ENCODE measurements around the gene RGS16. TPM values are rescaled to one million over a fixed set of nuclear protein-coding genes. Genes with fewer than 3 reads are reported as not detected.

Gene RGS16
- total and polyA plus RNA-seq, 2 of the 13 experiments (the other 11 are each of a cell fraction or from before 2014, with no cell fraction given): not detected

DNA sequence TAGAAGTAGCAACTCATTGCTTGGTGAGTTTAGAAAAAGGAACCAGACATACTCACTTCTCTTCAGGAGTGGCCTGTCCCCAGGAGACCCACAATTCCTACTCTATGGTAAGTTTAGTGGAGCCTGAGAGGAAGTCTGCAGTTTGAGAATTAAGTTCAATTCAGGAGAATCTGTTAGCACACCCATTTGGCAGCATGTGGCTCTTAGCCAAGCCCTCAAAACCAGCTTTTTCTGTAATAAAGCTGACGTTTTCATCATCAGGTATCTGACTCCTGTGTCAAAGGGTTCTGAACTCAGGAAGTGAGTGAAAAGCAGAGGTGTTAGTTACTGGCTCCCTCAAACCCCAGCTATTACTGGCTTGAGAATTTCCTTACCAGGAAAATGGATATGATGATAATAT is 20.4 kb upstream of the RGS16 start (continued):
- TF ChIP-seq, protein P1, sequence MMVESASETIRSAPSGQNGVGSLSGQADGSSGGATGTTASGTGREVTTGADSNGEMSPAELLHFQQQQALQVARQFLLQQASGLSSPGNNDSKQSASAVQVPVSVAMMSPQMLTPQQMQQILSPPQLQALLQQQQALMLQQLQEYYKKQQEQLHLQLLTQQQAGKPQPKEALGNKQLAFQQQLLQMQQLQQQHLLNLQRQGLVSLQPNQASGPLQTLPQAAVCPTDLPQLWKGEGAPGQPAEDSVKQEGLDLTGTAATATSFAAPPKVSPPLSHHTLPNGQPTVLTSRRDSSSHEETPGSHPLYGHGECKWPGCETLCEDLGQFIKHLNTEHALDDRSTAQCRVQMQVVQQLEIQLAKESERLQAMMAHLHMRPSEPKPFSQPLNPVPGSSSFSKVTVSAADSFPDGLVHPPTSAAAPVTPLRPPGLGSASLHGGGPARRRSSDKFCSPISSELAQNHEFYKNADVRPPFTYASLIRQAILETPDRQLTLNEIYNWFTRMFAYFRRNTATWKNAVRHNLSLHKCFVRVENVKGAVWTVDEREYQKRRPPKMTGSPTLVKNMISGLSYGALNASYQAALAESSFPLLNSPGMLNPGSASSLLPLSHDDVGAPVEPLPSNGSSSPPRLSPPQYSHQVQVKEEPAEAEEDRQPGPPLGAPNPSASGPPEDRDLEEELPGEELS (CRISPR knock-in tag; IDR thresholded peaks at IDR 0.05): no peak
- TF ChIP-seq, protein P2, sequence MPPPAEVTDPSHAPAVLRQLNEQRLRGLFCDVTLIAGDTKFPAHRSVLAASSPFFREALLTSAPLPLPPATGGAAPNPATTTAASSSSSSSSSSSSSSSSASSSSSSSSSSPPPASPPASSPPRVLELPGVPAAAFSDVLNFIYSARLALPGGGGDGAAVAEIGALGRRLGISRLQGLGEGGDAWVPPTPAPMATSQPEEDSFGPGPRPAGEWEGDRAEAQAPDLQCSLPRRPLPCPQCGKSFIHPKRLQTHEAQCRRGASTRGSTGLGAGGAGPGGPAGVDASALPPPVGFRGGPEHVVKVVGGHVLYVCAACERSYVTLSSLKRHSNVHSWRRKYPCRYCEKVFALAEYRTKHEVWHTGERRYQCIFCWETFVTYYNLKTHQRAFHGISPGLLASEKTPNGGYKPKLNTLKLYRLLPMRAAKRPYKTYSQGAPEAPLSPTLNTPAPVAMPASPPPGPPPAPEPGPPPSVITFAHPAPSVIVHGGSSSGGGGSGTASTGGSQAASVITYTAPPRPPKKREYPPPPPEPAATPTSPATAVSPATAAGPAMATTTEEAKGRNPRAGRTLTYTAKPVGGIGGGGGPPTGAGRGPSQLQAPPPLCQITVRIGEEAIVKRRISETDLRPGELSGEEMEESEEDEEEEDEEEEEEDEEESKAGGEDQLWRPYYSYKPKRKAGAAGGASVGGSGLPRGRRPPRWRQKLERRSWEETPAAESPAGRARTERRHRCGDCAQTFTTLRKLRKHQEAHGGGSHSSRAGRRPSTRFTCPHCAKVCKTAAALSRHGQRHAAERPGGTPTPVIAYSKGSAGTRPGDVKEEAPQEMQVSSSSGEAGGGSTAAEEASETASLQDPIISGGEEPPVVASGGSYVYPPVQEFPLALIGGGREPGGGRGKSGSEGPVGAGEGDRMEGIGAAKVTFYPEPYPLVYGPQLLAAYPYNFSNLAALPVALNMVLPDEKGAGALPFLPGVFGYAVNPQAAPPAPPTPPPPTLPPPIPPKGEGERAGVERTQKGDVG (CRISPR knock-in tag; IDR thresholded peaks at IDR 0.05; ENCODE audit: borderline replicate concordance): no peak
- no peak for TF ChIP-seq ZMYM4 (CRISPR knock-in tag; IDR thresholded peaks at IDR 0.05)
- no peak for TF ChIP-seq PCBP2 (optimal IDR thresholded peaks at IDR 0.05; ENCODE audit: low read depth, low read length, poor library complexity, severe bottlenecking)
- TF ChIP-seq PLRG1 (conservative IDR thresholded peaks at IDR 0.05): no peak
- no peak for TF ChIP-seq ZNF850 (CRISPR knock-in tag; conservative IDR thresholded peaks at IDR 0.05)
- no peak for TF ChIP-seq ZNF367 (CRISPR knock-in tag; IDR thresholded peaks at IDR 0.05; ENCODE audit: borderline replicate concordance)
- TF ChIP-seq CC2D1A (CRISPR knock-in tag; IDR thresholded peaks at IDR 0.05): no peak
- TF ChIP-seq ZNF446 (CRISPR knock-in tag; IDR thresholded peaks at IDR 0.05): no peak
- no peak for TF ChIP-seq BHLHE40 (IDR thresholded peaks at IDR 0.05; ENCODE audit: low read length)
- TF ChIP-seq ZNF747 (CRISPR knock-in tag; IDR thresholded peaks at IDR 0.05; ENCODE audit: borderline replicate concordance): no peak
